Gastrocnemius medialis (tissue), 4 donors: Measurements from ENCODE around the gene NKX2-8.

Source experiments
- CTCF ChIP-seq, 5 experiments: fragments of 450-650 bp in 3 of 5; fragments of 200-600 bp in 2 of 5; sonication (generic) in 2 of 5; IDR thresholded peaks in 4 of 5; conservative IDR thresholded peaks in 1 of 5; 1 replicate in 4 of 5; 2 replicates in 1 of 5; pipeline ENCODE4 v1.5.1; 2016 to 2019; ENCODE audit warnings: antibody characterized with exemption in 5 of 5, mild to moderate bottlenecking in 3 of 5, moderate library complexity in 3 of 5
- POLR2A ChIP-seq, 2 donors: fragments of 450-650 bp; IDR thresholded peaks; one replicate each; pipeline ENCODE4 v1.6.1; 2017; ENCODE audit warnings: antibody characterized with exemption in 2 of 2, mild to moderate bottlenecking in 2 of 2, moderate library complexity in 2 of 2

GRCh38 chr14:36625436-36625835 lies 43.0 kb upstream of the NKX2-8 start:
- no peak for TF ChIP-seq CTCF (IDR thresholded peaks at IDR 0.05 in 4 of 5, conservative IDR thresholded peaks at IDR 0.05 in 1 of 5)
- TF ChIP-seq POLR2A (IDR thresholded peaks at IDR 0.05), result no peak
